HG02981 (cell line): ENCODE results near the gene ITGBL1.
A peak's percentile ranks its signal among the peaks of the same experiment; 100 is the strongest.
"Not testable (repeated sequence)": the region's sequence is repeated elsewhere in the genome, so short reads cannot be mapped to it uniquely, and the experiment has no call there.

Experiments
- ATAC-seq: cut with Tn5 transposase; IDR thresholded peaks from one replicate; pipeline ENCODE4 v1.9.1; 2021; ENCODE audit warnings: mild to moderate bottlenecking, moderate library complexity; ENCODE audit not compliant: unreplicated experiment

The ITGBL1 gene

GRCh38 chr13:101511766-101512165, 59.3 kb downstream of the ITGBL1 start:
- ATAC-seq: no peak

GRCh38 chr13:101512650-101513049, 60.2 kb downstream of the ITGBL1 start:
- no peak for ATAC-seq

GRCh38 chr13:101514100-101514499, 61.6 kb downstream of the ITGBL1 start:
- ATAC-seq: no peak

GRCh38 chr13:101514695-101515275, 62.3 kb downstream of the ITGBL1 start:
- peak; percentile 54 for ATAC-seq

- no peak for ATAC-seq
These were observed 63.0 kb downstream of the ITGBL1 start for GRCh38 chr13:101515504-101515903.

- ATAC-seq: no peak
These were observed 63.8 kb downstream of the ITGBL1 start for GRCh38 chr13:101516262-101516661.

GRCh38 chr13:101520672-101521071, 68.2 kb downstream of the ITGBL1 start:
- ATAC-seq: peak; percentile 87

- ATAC-seq: no peak
These were observed 68.9 kb downstream of the ITGBL1 start for GRCh38 chr13:101521371-101521770.

GRCh38 chr13:101522607-101523006, 70.1 kb downstream of the ITGBL1 start:
- ATAC-seq: no peak

- no peak for ATAC-seq
These were observed 71.0 kb downstream of the ITGBL1 start for GRCh38 chr13:101523154-101524131.

- ATAC-seq: no peak
These were observed 74.7 kb downstream of the ITGBL1 start for GRCh38 chr13:101527130-101527529.

- ATAC-seq: no peak
These were observed 76.9 kb downstream of the ITGBL1 start for GRCh38 chr13:101529422-101529821.

GRCh38 chr13:101530293-101530692, 77.8 kb downstream of the ITGBL1 start:
- no peak for ATAC-seq

- ATAC-seq: no peak
These were observed 82.8 kb downstream of the ITGBL1 start for GRCh38 chr13:101535192-101535746.

- ATAC-seq: no peak
These were observed 83.6 kb downstream of the ITGBL1 start for GRCh38 chr13:101536079-101536478.

- ATAC-seq: not testable (repeated sequence)
These were observed 92.1 kb downstream of the ITGBL1 start for GRCh38 chr13:101544544-101544943.

- ATAC-seq: no peak
These were observed 92.5 kb downstream of the ITGBL1 start for GRCh38 chr13:101544979-101545378.

GRCh38 chr13:101545521-101545920, 93.0 kb downstream of the ITGBL1 start:
- ATAC-seq: no peak

- ATAC-seq: no peak
These were observed 99.8 kb downstream of the ITGBL1 start for GRCh38 chr13:101552286-101552685.

GRCh38 chr13:101552786-101553185, 100.3 kb downstream of the ITGBL1 start:
- ATAC-seq: no peak

- ATAC-seq: no peak
These were observed 102.1 kb downstream of the ITGBL1 start for GRCh38 chr13:101554420-101555125.
